Caco-2 (cell line): ENCODE measurements around the gene SHLD1. TPM values are rescaled to one million over a fixed set of nuclear protein-coding genes. Genes with fewer than 3 reads are reported as not detected.

Experiments used
- BruUV-seq: library from RNA; stranded (reverse); fragments of 400-500 nt; replicated peaks from 2 replicates; lab custom pipeline; 2021; lab: Mats Ljungman, UMichigan
- CTCF ChIA-PET: fragments of 300-600 bp; sonication (Branson Sonifier 250); formaldehyde crosslinking; loops from one replicate; lab custom pipeline; 2022; ENCODE audit warnings: antibody characterized with exemption; lab: Charles Lee
- POLR2A ChIA-PET: fragments of 300-600 bp; sonication (Branson Sonifier 250); formaldehyde crosslinking; loops from one replicate; lab custom pipeline; 2022; ENCODE audit warnings: antibody characterized with exemption; lab: Charles Lee
- DNase-seq, 2 experiments: peaks; one replicate each; pipeline versions ENCODE4 v3.0.0 to v3.0.0-alpha.2; 2020 to 2022
- H3K27me3 ChIP-seq: replicated peaks from 2 replicates; pipeline ENCODE4 v1.6.0; 2011; ENCODE audit warnings: low read length; ENCODE audit not compliant: control insufficient read depth, insufficient read depth
- H3K36me3 ChIP-seq: 2 replicates; pipeline ENCODE4 v1.5.1; 2011; ENCODE audit warnings: low read length; ENCODE audit not compliant: control insufficient read depth, insufficient read depth
- H3K4me1 ChIP-seq: fragments of 250-450 bp; sonication (Bioruptor Pico); 2 replicates; pipeline ENCODE4 v1.5.1; 2020; ENCODE audit warnings: mild to moderate bottlenecking
- H3K4me3 ChIP-seq: 2 replicates; pipeline ENCODE4 v1.5.1; 2011; ENCODE audit warnings: low read depth, mild to moderate bottlenecking, control low read depth, low read length
- H3K9me3 ChIP-seq: fragments of 250-450 bp; sonication (Bioruptor Pico); 2 replicates; pipeline ENCODE4 v1.5.1; 2020; ENCODE audit warnings: mild to moderate bottlenecking, moderate library complexity
- H3K27ac Mint-ChIP-seq: one replicate; pipeline ENCODE4 v1.8.0; 2022; ENCODE audit warnings: mixed read lengths; ENCODE audit not compliant: unreplicated experiment
- H3K27me3 Mint-ChIP-seq: one replicate; pipeline ENCODE4 v1.8.0; 2022; ENCODE audit warnings: mixed read lengths; ENCODE audit not compliant: insufficient read depth, unreplicated experiment
- H3K36me3 Mint-ChIP-seq: one replicate; pipeline ENCODE4 v1.8.0; 2022; ENCODE audit warnings: mild to moderate bottlenecking, mixed read lengths; ENCODE audit not compliant: insufficient read depth, unreplicated experiment
- H3K4me1 Mint-ChIP-seq: one replicate; pipeline ENCODE4 v1.8.0; 2022; ENCODE audit warnings: low read depth, mixed read lengths; ENCODE audit not compliant: unreplicated experiment
- H3K4me3 Mint-ChIP-seq: one replicate; pipeline ENCODE4 v1.8.0; 2022; ENCODE audit warnings: mild to moderate bottlenecking, moderate library complexity, mixed read lengths; ENCODE audit not compliant: unreplicated experiment
- H3K9me3 Mint-ChIP-seq: one replicate; pipeline ENCODE4 v1.8.0; 2022; ENCODE audit warnings: mixed read lengths; ENCODE audit not compliant: unreplicated experiment
- CTCF ChIP-seq, 2 experiments: fragments of 200-600 bp in 1 of 2; IDR thresholded peaks; 1 replicate in 1 of 2; 2 replicates in 1 of 2; pipeline versions ENCODE4 v1.5.1 to v1.8.0; 2011 to 2022; ENCODE audit warnings: antibody characterized with exemption in 1 of 2, control low read depth in 1 of 2, inconsistent platforms in 1 of 2, low read depth in 1 of 2, low read length in 1 of 2, mild to moderate bottlenecking in 1 of 2, moderate library complexity in 1 of 2; ENCODE audit not compliant: insufficient read depth in 1 of 2, severe bottlenecking in 1 of 2, unreplicated experiment in 1 of 2
- intact Hi-C: fragments of 100-400 bp; cut with micrococcal nuclease; formaldehyde crosslinking; loops from one replicate; pipeline ENCODE4 v1.10.0; 2022; ENCODE audit not compliant: unreplicated experiment
- total RNA-seq: library from RNA; stranded (reverse); gene quantifications from 2 replicates; pipeline ENCODE4 v1.2.3, GENCODE V29; 2022

The SHLD1 gene
- total RNA-seq, 1 experiment from 2014 or later: 4.8 TPM

- ChIA-PET POLR2A (no interaction called here), CTCF (no interaction called here)
- Mint-ChIP-seq H3K27me3 (no peaks in the 10 kb centered on the region), H3K27ac (no peak overlapping the region), H3K9me3 (no peaks in the 10 kb centered on the region), H3K4me1 (peaks cover 10% of the 10 kb centered on the region), H3K36me3 (peaks cover 9% of the 10 kb centered on the region), H3K4me3 (no peak overlapping the region)
- DNase-seq: no peak
- no peak for TF ChIP-seq CTCF (IDR thresholded peaks at IDR 0.05; ENCODE audit: insufficient read depth in 1 of 2, low read depth in 1 of 2, low read length in 1 of 2, severe bottlenecking in 1 of 2, unreplicated experiment in 1 of 2)
- no peaks in the 10 kb centered on the region for H3K36me3 ChIP-seq
- no peak overlapping the region for H3K4me3 ChIP-seq
- no peaks in the 10 kb centered on the region for H3K4me1 ChIP-seq
- no peaks in the 10 kb centered on the region for H3K9me3 ChIP-seq
- BruUV-seq: no TSS peak
- H3K27me3 ChIP-seq: no peaks in the 10 kb centered on the region
- intact Hi-C loops: no loop called here
Observed at GRCh38 chr20:5822569-5822968, 72.4 kb downstream of the SHLD1 start.

- BruUV-seq: no TSS peak
- Mint-ChIP-seq H3K4me1 (peaks cover 12% of the 10 kb centered on the region), H3K36me3 (peaks cover 11% of the 10 kb centered on the region), H3K27ac (no peak overlapping the region), H3K9me3 (no peaks in the 10 kb centered on the region), H3K4me3 (no peak overlapping the region), H3K27me3 (no peaks in the 10 kb centered on the region)
- ChIA-PET POLR2A (no interaction called here), CTCF (interaction anchor here (0.6 kb wide), 1 partner anchor 111 kb away, joined by 3 read pairs; no protein-coding TSS in a partner anchor)
- Histone ChIP-seq H3K4me1 (no peaks in the 10 kb centered on the region), H3K36me3 (no peaks in the 10 kb centered on the region), H3K4me3 (no peak overlapping the region), H3K27me3 (no peaks in the 10 kb centered on the region), H3K9me3 (no peaks in the 10 kb centered on the region)
- intact Hi-C loops: no loop called here
- no peak for TF ChIP-seq CTCF (IDR thresholded peaks at IDR 0.05; ENCODE audit: insufficient read depth in 1 of 2, low read depth in 1 of 2, low read length in 1 of 2, severe bottlenecking in 1 of 2, unreplicated experiment in 1 of 2)
- no peak for DNase-seq
Observed at GRCh38 chr20:5825130-5825719, 75.0 kb downstream of the SHLD1 start.

- H3K27me3 Mint-ChIP-seq: no peaks in the 10 kb centered on the region
- no peaks in the 10 kb centered on the region for H3K4me1 ChIP-seq
- TF ChIP-seq CTCF (IDR thresholded peaks at IDR 0.05; ENCODE audit: insufficient read depth in 1 of 2, low read depth in 1 of 2, low read length in 1 of 2, severe bottlenecking in 1 of 2, unreplicated experiment in 1 of 2): no peak
- BruUV-seq: no TSS peak
- ChIA-PET CTCF (no interaction called here), POLR2A (no interaction called here)
- no peak overlapping the region for H3K4me3 ChIP-seq
- H3K36me3 ChIP-seq: no peaks in the 10 kb centered on the region
- H3K4me1 Mint-ChIP-seq: peaks cover 21% of the 10 kb centered on the region
- H3K9me3 Mint-ChIP-seq: no peaks in the 10 kb centered on the region
- H3K27ac Mint-ChIP-seq: no peak overlapping the region
- no peak overlapping the region for H3K4me3 Mint-ChIP-seq
- no peaks in the 10 kb centered on the region for H3K9me3 ChIP-seq
- H3K36me3 Mint-ChIP-seq: peaks cover 11% of the 10 kb centered on the region
- no peaks in the 10 kb centered on the region for H3K27me3 ChIP-seq
- DNase-seq: no peak
- intact Hi-C loops: no loop called here
Observed at GRCh38 chr20:5827098-5827853, 77.1 kb downstream of the SHLD1 start.
